ENCODE results near the gene NPAS3. TPM values are rescaled to one million over a fixed set of nuclear protein-coding genes. Genes with fewer than 3 reads are reported as not detected.

The NPAS3 gene
- total RNA-seq, 2 experiments from 2014 or later, result not detected

- ChIA-PET POLR2A (no interaction called here), CTCF (no interaction called here)
- no peaks in the 10 kb centered on the region for H3K36me3 Mint-ChIP-seq (ENCODE audit: low read depth)
- H3K4me3 Mint-ChIP-seq, result no peak overlapping the region
- H3K4me1 Mint-ChIP-seq (ENCODE audit: low read depth), result no peaks in the 10 kb centered on the region
- DNase-seq (no peak), ATAC-seq (no peak)
- no peak overlapping the region for H3K27ac Mint-ChIP-seq
- H3K9me3 Mint-ChIP-seq, result no peaks in the 10 kb centered on the region
- H3K27me3 Mint-ChIP-seq, result no peaks in the 10 kb centered on the region
- intact Hi-C loops (cut with micrococcal nuclease), result no loop called here
- TF ChIP-seq CTCF (IDR thresholded peaks at IDR 0.05), result no peak
Measured at GRCh38 chr14:33061667-33062325, 123.1 kb downstream of the NPAS3 start.

GRCh38 chr14:33062476-33062875 lies 123.8 kb downstream of the NPAS3 start:
- ChIA-PET POLR2A (no interaction called here), CTCF (no interaction called here)
- intact Hi-C loops (cut with micrococcal nuclease), result no loop called here
- no peak for TF ChIP-seq CTCF (IDR thresholded peaks at IDR 0.05)
- no peaks in the 10 kb centered on the region for H3K36me3 Mint-ChIP-seq (ENCODE audit: low read depth)
- H3K9me3 Mint-ChIP-seq, result no peaks in the 10 kb centered on the region
- DNase-seq, result no peak
- H3K4me1 Mint-ChIP-seq (ENCODE audit: low read depth), result no peaks in the 10 kb centered on the region
- no peak overlapping the region for H3K27ac Mint-ChIP-seq
- no peaks in the 10 kb centered on the region for H3K27me3 Mint-ChIP-seq
- H3K4me3 Mint-ChIP-seq, result no peak overlapping the region
- ATAC-seq, result no peak

- no peak for ATAC-seq
- H3K36me3 Mint-ChIP-seq (ENCODE audit: low read depth), result no peaks in the 10 kb centered on the region
- DNase-seq, result no peak
- H3K27me3 Mint-ChIP-seq, result no peaks in the 10 kb centered on the region
- H3K9me3 Mint-ChIP-seq, result no peaks in the 10 kb centered on the region
- H3K27ac Mint-ChIP-seq, result no peak overlapping the region
- H3K4me1 Mint-ChIP-seq (ENCODE audit: low read depth), result no peaks in the 10 kb centered on the region
- ChIA-PET CTCF (no interaction called here), POLR2A (no interaction called here)
- no peak overlapping the region for H3K4me3 Mint-ChIP-seq
- TF ChIP-seq CTCF (IDR thresholded peaks at IDR 0.05), result no peak
- intact Hi-C loops (cut with micrococcal nuclease), result no loop called here
Measured at GRCh38 chr14:33062881-33063280, 124.2 kb downstream of the NPAS3 start.

- Mint-ChIP-seq H3K36me3 (ENCODE audit: low read depth) (no peaks in the 10 kb centered on the region), H3K4me1 (ENCODE audit: low read depth) (no peaks in the 10 kb centered on the region), H3K4me3 (no peak overlapping the region), H3K27me3 (no peaks in the 10 kb centered on the region), H3K27ac (no peak overlapping the region), H3K9me3 (peaks cover 2% of the 10 kb centered on the region)
- intact Hi-C loops (cut with micrococcal nuclease), result no loop called here
- ChIA-PET POLR2A (no interaction called here), CTCF (no interaction called here)
- DNase-seq (no peak), ATAC-seq (no peak)
- no peak for TF ChIP-seq CTCF (IDR thresholded peaks at IDR 0.05)
Measured at GRCh38 chr14:33063521-33063920, 124.8 kb downstream of the NPAS3 start.

- CTCF ChIA-PET, result no interaction called here
- Mint-ChIP-seq H3K4me3 (no peak overlapping the region), H3K36me3 (ENCODE audit: low read depth) (no peaks in the 10 kb centered on the region), H3K27ac (no peak overlapping the region), H3K27me3 (no peaks in the 10 kb centered on the region), H3K9me3 (peaks cover 2% of the 10 kb centered on the region), H3K4me1 (ENCODE audit: low read depth) (no peaks in the 10 kb centered on the region)
- no peak for TF ChIP-seq CTCF (IDR thresholded peaks at IDR 0.05)
- POLR2A ChIA-PET, result no interaction called here
- DNase-seq, result no peak
- no peak for ATAC-seq
- intact Hi-C loops (cut with micrococcal nuclease), result no loop called here
Measured at GRCh38 chr14:33065634-33066033, 127.0 kb downstream of the NPAS3 start.

Data from activated CD8-positive, alpha-beta T cell treated with anti-CD3 and anti-CD28 coated beads for 36 hours (primary cell).